Fibroblast of peridontal ligament (primary cell): ENCODE measurements around the gene NBPF10.
"Not testable (repeated sequence)": the region's sequence is repeated elsewhere in the genome, so short reads cannot be mapped to it uniquely, and the experiment has no call there.

ENCODE experiments used
- DNase-seq: peaks from one replicate; pipeline ENCODE4 v3.0.0-alpha.2; 2010; ENCODE audit errors: extremely low read depth

Gene NBPF10

GRCh38 chr1:146144465-146144864, at the start of gene NBPF10:
NBPF10 (minus strand) TSS chr1:146144804; CDS start chr1:146144769, 35 bp downstream.
- DNase-seq, result not testable (repeated sequence)

GRCh38 chr1:146174531-146174930, 29.9 kb upstream of the NBPF10 start:
- DNase-seq, result not testable (repeated sequence)

GRCh38 chr1:146167740-146168139, 23.1 kb upstream of the NBPF10 start:
- DNase-seq, result not testable (repeated sequence)

GRCh38 chr1:146167273-146167672, 22.7 kb upstream of the NBPF10 start:
- not testable (repeated sequence) for DNase-seq
